HCT116 (cell line): ENCODE results near the gene RNPEP. TPM values are rescaled to one million over a fixed set of nuclear protein-coding genes. Genes with fewer than 3 reads are reported as not detected.
A peak's percentile ranks its signal among the peaks of the same experiment; 100 is the strongest.

ENCODE experiments used
- ATAC-seq: fragments of 200-7000 bp; cut with Tn5 transposase; 2 replicates; pipeline ENCODE4 v1.9.1; 2020; ENCODE audit warnings: mild to moderate bottlenecking, moderate library complexity
- BruUV-seq: library from RNA; stranded (reverse); fragments of 400-500 nt; replicated peaks from 2 replicates; lab custom pipeline; 2021; lab: Mats Ljungman, UMichigan
- CTCF ChIA-PET: fragments of 300-600 bp; sonication (Branson Sonifier 250); formaldehyde crosslinking; loops from one replicate; lab custom pipeline; 2021; ENCODE audit warnings: antibody characterized with exemption; lab: Charles Lee
- POLR2A ChIA-PET: fragments of 300-600, 350-600 bp; sonication (Branson Sonifier 250); formaldehyde crosslinking; loops from one replicate; lab custom pipeline; 2021; ENCODE audit warnings: antibody characterized with exemption; lab: Charles Lee
- RAD21 ChIA-PET, 2 experiments: fragments of 300-600 bp; sonication (Branson Sonifier 250); formaldehyde crosslinking; loops; one replicate each; lab custom pipeline; 2023; ENCODE audit warnings: low total read pairs in 2 of 2; ENCODE audit not compliant: uncharacterized antibody in 2 of 2, unreplicated experiment in 2 of 2, low non-redundant PET in 1 of 2; lab: Charles Lee
- DNase-seq: peaks from one replicate; pipeline ENCODE4 v3.0.0-alpha.2; 2010; ENCODE audit warnings: low read depth, low spot score
- H2AFZ ChIP-seq: fragments of 200-600 bp; shearing (Covaris generic), sonication (generic); 2 replicates; pipeline ENCODE4 v1.6.1; 2017; ENCODE audit warnings: low read depth, mixed run types, mixed read lengths, antibody characterized with exemption, low read length; ENCODE audit not compliant: poor library complexity, severe bottlenecking
- H3K27ac ChIP-seq: 2 replicates; pipeline ENCODE4 v1.5.1; 2012; ENCODE audit warnings: low read depth, low read length
- H3K27me3 ChIP-seq: fragments of 200-600 bp; sonication (generic); 2 replicates; pipeline ENCODE4 v1.6.1; 2016; ENCODE audit warnings: mixed run types, low read length, mixed read lengths; ENCODE audit not compliant: insufficient read depth
- H3K36me3 ChIP-seq, 2 experiments: fragments of 200-500 bp in 1 of 2; fragments of 200-600 bp in 1 of 2; sonication (Bioruptor generic) in 1 of 2; sonication (generic) in 1 of 2; 2 replicates each; pipeline versions ENCODE4 v1.5.1 to v1.6.1; 2014 to 2016; ENCODE audit warnings: low read length in 2 of 2, inconsistent platforms in 1 of 2, mixed read lengths in 1 of 2, mixed run types in 1 of 2; ENCODE audit not compliant: insufficient read depth in 2 of 2, control insufficient read depth in 1 of 2
- H3K4me1 ChIP-seq, 2 experiments: fragments of 200-600 bp in 1 of 2; sonication (generic) in 1 of 2; 2 replicates each; pipeline versions ENCODE4 v1.5.1 to v1.6.1; 2012 to 2017; ENCODE audit warnings: low read length in 2 of 2, inconsistent platforms in 1 of 2, mild to moderate bottlenecking in 1 of 2, mixed read lengths in 1 of 2, mixed run types in 1 of 2, moderate library complexity in 1 of 2; ENCODE audit not compliant: insufficient read depth in 2 of 2, control insufficient read depth in 1 of 2
- H3K4me2 ChIP-seq: fragments of 200-600 bp; sonication (generic); 2 replicates; pipeline ENCODE4 v1.6.1; 2017; ENCODE audit warnings: mixed run types, low read length, mixed read lengths
- H3K4me3 ChIP-seq, 2 experiments: fragments of 200-600 bp in 1 of 2; sonication (generic) in 1 of 2; replicated peaks in 1 of 2; 2 replicates each; pipeline ENCODE4 v1.5.1; 2011 to 2016; ENCODE audit warnings: low read length in 2 of 2, control low read depth in 1 of 2, low read depth in 1 of 2, mild to moderate bottlenecking in 1 of 2, mixed read lengths in 1 of 2, mixed run types in 1 of 2
- H3K79me2 ChIP-seq: fragments of 200-600 bp; sonication (generic); 2 replicates; pipeline ENCODE4 v1.6.1; 2017; ENCODE audit warnings: mild to moderate bottlenecking, mixed run types, low read length, moderate library complexity, mixed read lengths; ENCODE audit not compliant: insufficient read depth
- H3K9ac ChIP-seq: fragments of 200-600 bp; sonication (generic); 2 replicates; pipeline ENCODE4 v1.6.1; 2016; ENCODE audit warnings: low read length, mixed read lengths
- H3K9me2 ChIP-seq: fragments of 200-600 bp; sonication (generic), shearing (Covaris generic); 2 replicates; pipeline ENCODE4 v1.6.1; 2017; ENCODE audit warnings: mixed run types, mild to moderate bottlenecking, moderate library complexity; ENCODE audit not compliant: insufficient read depth
- H3K9me3 ChIP-seq, 2 experiments: fragments of 200-500 bp in 1 of 2; fragments of 200-600 bp in 1 of 2; sonication (Bioruptor generic) in 1 of 2; sonication (generic) in 1 of 2; 2 replicates each; pipeline ENCODE4 v1.6.1; 2014 to 2017; ENCODE audit warnings: low read length in 2 of 2, mixed read lengths in 2 of 2, inconsistent platforms in 1 of 2, low read depth in 1 of 2, mild to moderate bottlenecking in 1 of 2, mixed run types in 1 of 2, moderate library complexity in 1 of 2; ENCODE audit not compliant: control insufficient read depth in 1 of 2, insufficient read depth in 1 of 2
- H4K20me1 ChIP-seq: fragments of 200-600 bp; sonication (generic), shearing (Covaris generic); 2 replicates; pipeline ENCODE4 v1.6.1; 2017; ENCODE audit warnings: mixed run types, mild to moderate bottlenecking, moderate library complexity; ENCODE audit not compliant: insufficient read depth
- ATF3 ChIP-seq: IDR thresholded peaks from 2 replicates; pipeline ENCODE4 v1.6.1; 2012
- CBX3 ChIP-seq: IDR thresholded peaks from 2 replicates; pipeline ENCODE4 v1.6.1; 2012; ENCODE audit warnings: low read depth
- ELF1 ChIP-seq: IDR thresholded peaks from 2 replicates; pipeline ENCODE4 v1.6.1; 2012; ENCODE audit warnings: low read depth, borderline replicate concordance
- FOSL1 ChIP-seq: IDR thresholded peaks from 2 replicates; pipeline ENCODE4 v1.6.1; 2012; ENCODE audit warnings: low read depth
- JUND ChIP-seq: IDR thresholded peaks from 2 replicates; pipeline ENCODE4 v1.6.1; 2012
- RAD21 ChIP-seq: IDR thresholded peaks from 2 replicates; pipeline ENCODE4 v1.6.1; 2012; ENCODE audit warnings: low read depth, mild to moderate bottlenecking
- SP1 ChIP-seq: IDR thresholded peaks from 2 replicates; pipeline ENCODE4 v1.6.1; 2012; ENCODE audit warnings: low read depth
- SRF ChIP-seq: IDR thresholded peaks from 2 replicates; pipeline ENCODE4 v1.6.1; 2012; ENCODE audit warnings: low read depth
- TCF7L2 ChIP-seq: IDR thresholded peaks from 2 replicates; pipeline ENCODE4 v1.7.0; 2011; ENCODE audit warnings: borderline replicate concordance, inconsistent platforms; ENCODE audit not compliant: insufficient read depth, insufficient read length; ENCODE audit errors: extremely low read depth
- ZFX ChIP-seq: fragments of 450-650 bp; IDR thresholded peaks from 2 replicates; pipeline ENCODE4 v1.6.1; 2017
- ZNF274 ChIP-seq: fragments of 200-500 bp; sonication (Bioruptor generic); IDR thresholded peaks from 2 replicates; pipeline ENCODE4 v1.6.1; 2014; ENCODE audit warnings: mild to moderate bottlenecking, low read depth, low read length, inconsistent platforms
- intact Hi-C: fragments of 100-400 bp; cut with micrococcal nuclease; formaldehyde crosslinking; loops from 2 replicates; pipeline ENCODE4 v1.10.0; 2022
- total RNA-seq: library from RNA; stranded (reverse); gene quantifications from one replicate; pipeline ENCODE4 v1.2.1, GENCODE V29; 2021; ENCODE audit not compliant: unreplicated experiment

The RNPEP gene
- total RNA-seq, 1 experiment from 2014 or later = 85.9 TPM

GRCh38 chr1:202046748-202047708 is 64.6 kb downstream of the RNPEP start (continued):
- no peak for TF ChIP-seq SRF
- no peak for TF ChIP-seq RAD21
- TF ChIP-seq FOSL1 = peak; percentile 84
- TF ChIP-seq SP1 = peak; percentile 58; the same call in 1 of the 2 replicates
- TF ChIP-seq ATF3 = no peak
- no peak for TF ChIP-seq ELF1

GRCh38 chr1:202047977-202048376 is 65.5 kb downstream of the RNPEP start:
- intact Hi-C loops = no loop called here
- BruUV-seq = no TSS peak
- Histone ChIP-seq H3K9me2 (no peaks in the 10 kb centered on the region), H3K27ac (no peak overlapping the region), H3K4me2 (peak overlapping the region; percentile 58)
- RAD21 ChIA-PET = no interaction called here
- POLR2A ChIA-PET = interaction anchor here (0.8 to 4.2 kb wide), 5 partner anchors 9 to 37 kb away, joined by 4 to 28 read pairs (median 6); partner anchors contain the start of gene ELF3
- TF ChIP-seq CBX3 = no peak
- TF ChIP-seq ZFX = no peak
- TF ChIP-seq ZNF274 = no peak
- no peak for TF ChIP-seq SP1
- no peak for TF ChIP-seq TCF7L2
- no peak for TF ChIP-seq JUND
- TF ChIP-seq, all 23 proteins: peak for 0
- Histone ChIP-seq H3K4me1 (peaks cover 43 to 69% of the 10 kb centered on the region in 2 experiments), H3K36me3 (no peaks in the 10 kb centered on the region), H3K27me3 (no peaks in the 10 kb centered on the region), H3K9me3 (no peaks in the 10 kb centered on the region), H3K79me2 (no peaks in the 10 kb centered on the region), H3K9ac (no peak overlapping the region; the same call in 1 of the 2 replicates), H2AFZ (no peak overlapping the region), H3K4me3 (no peak overlapping the region), H4K20me1 (no peaks in the 10 kb centered on the region)
- ATAC-seq (no peak), DNase-seq (no peak)
- CTCF ChIA-PET = no interaction called here
